K562 treated with DMSO at 1 percent for 24 hours (cell line): ENCODE measurements around the gene TAF9B. TPM values are rescaled to one million over a fixed set of nuclear protein-coding genes. Genes with fewer than 3 reads are reported as not detected.

ENCODE experiments used
- total RNA-seq: library from RNA; unstranded; fragments of 300-600 nt; gene quantifications from 2 replicates; pipeline ENCODE4 v1.2.3, GENCODE V29; 2022; ENCODE audit warnings: low read depth; ENCODE audit not compliant: insufficient read depth

TAF9B gene
- 10.0 and 10.7 TPM in 2 replicates for total RNA-seq

DNA sequence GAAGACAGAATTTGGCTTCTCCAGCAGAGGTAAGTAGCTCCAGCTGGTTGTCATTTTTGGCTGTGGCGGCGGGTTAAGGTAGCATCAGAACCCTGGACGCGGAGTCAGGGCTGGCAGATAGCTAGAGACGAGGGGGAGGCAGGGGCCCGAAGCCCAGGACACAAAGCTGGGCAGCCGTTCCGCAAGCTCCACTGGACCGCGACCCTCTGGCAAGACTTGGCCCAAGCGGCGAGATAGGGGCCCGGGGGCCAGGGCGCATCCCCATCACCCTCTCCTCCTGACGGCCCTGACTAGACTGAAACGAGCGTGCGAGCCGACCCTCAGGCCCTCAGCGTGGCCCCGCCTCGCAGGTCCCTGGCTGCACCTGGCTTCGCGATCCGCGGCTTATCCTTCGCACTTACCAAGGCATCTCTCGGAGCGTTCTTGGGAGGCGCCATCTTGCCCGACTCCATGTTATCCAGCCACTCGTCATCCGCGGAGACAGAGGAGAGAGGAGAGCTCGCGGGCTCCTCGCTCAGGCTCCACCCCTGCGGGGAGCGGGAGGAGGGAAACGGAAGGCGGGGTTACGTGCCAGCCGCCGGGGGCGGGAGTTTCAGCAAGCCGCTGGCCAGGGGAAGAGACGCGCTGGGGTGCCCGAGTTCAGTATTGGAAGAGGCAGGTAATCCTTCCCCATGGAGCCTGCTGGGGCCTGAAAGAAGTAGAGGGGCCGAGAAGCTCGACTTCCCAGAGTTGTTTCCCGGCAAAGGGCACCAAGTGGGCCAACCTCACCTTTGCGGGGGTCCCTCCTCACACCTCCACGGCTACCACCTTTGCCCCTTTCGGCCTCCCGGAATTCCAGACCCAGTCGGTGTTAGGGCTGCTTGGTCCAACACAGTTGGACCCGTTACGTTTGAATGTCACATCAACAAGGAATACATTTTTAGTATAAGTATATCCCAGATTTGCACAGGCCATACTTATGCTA, at the start of gene TAF9B:
TSS of gene TAF9B (minus strand) at position 491 of the 964 bp plus-strand sequence. CDS start at position 452, 39 bp downstream.

DNA sequence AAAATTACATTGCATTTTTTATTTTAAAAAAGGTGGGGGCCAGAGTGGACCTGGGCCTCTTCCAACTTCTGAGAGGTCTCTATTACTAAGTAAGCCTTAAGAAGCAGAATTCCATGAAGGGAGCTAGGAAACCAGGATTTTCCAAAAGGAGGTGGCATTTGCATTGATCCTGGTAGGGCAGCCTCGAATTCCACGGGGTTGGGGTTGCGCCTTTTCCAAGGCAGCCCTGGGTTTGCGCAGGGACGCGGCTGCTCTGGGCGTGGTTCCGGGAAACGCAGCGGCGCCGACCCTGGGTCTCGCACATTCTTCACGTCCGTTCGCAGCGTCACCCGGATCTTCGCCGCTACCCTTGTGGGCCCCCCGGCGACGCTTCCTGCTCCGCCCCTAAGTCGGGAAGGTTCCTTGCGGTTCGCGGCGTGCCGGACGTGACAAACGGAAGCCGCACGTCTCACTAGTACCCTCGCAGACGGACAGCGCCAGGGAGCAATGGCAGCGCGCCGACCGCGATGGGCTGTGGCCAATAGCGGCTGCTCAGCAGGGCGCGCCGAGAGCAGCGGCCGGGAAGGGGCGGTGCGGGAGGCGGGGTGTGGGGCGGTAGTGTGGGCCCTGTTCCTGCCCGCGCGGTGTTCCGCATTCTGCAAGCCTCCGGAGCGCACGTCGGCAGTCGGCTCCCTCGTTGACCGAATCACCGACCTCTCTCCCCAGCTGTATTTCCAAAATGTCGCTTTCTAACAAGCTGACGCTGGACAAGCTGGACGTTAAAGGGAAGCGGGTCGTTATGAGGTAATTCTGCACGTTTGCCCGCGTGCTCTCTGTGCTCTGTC, 35.6 kb downstream of the TAF9B start, which contains the start of gene PGK1:
TSS of gene PGK1 (plus strand) at position 626 of the 824 bp plus-strand sequence. CDS start at position 719, 93 bp downstream.

Other genes with a start within 250 kb of the TAF9B start
- gene MAGT1, start 244.2 kb downstream of the TAF9B start, total RNA-seq = 20.4 and 20.8 TPM in 2 replicates
- gene COX7B, start 240.2 kb downstream of the TAF9B start, total RNA-seq = 455 and 471 TPM in 2 replicates
- 3.2 and 3.8 TPM in 2 replicates for gene ATP7A, start 229.0 kb downstream of the TAF9B start, total RNA-seq
- not detected in 2 replicates for gene PGAM4, start 170.0 kb downstream of the TAF9B start, total RNA-seq
- 119 and 134 TPM in 2 replicates for gene PGK1, start 35.4 kb downstream of the TAF9B start, total RNA-seq
- not detected in 2 replicates for gene CYSLTR1, start 188.0 kb upstream of the TAF9B start, total RNA-seq